Lower leg skin (tissue), 3 donors: ENCODE results near the gene OMP.

Source experiments
- POLR2A ChIP-seq, 2 donors: fragments of 450-650 bp; IDR thresholded peaks; one replicate each; pipeline ENCODE4 v1.6.1; 2016 to 2017; ENCODE audit warnings: antibody characterized with exemption in 2 of 2, mild to moderate bottlenecking in 1 of 2, moderate library complexity in 1 of 2
- TF ChIP-seq, protein P1 (sequence below), 3 donors: fragments of 450-650 bp; IDR thresholded peaks; one replicate each; pipeline ENCODE4 v1.5.1; 2016; ENCODE audit warnings: antibody characterized with exemption in 3 of 3, mild to moderate bottlenecking in 3 of 3, moderate library complexity in 2 of 3

- TF ChIP-seq, protein P1, sequence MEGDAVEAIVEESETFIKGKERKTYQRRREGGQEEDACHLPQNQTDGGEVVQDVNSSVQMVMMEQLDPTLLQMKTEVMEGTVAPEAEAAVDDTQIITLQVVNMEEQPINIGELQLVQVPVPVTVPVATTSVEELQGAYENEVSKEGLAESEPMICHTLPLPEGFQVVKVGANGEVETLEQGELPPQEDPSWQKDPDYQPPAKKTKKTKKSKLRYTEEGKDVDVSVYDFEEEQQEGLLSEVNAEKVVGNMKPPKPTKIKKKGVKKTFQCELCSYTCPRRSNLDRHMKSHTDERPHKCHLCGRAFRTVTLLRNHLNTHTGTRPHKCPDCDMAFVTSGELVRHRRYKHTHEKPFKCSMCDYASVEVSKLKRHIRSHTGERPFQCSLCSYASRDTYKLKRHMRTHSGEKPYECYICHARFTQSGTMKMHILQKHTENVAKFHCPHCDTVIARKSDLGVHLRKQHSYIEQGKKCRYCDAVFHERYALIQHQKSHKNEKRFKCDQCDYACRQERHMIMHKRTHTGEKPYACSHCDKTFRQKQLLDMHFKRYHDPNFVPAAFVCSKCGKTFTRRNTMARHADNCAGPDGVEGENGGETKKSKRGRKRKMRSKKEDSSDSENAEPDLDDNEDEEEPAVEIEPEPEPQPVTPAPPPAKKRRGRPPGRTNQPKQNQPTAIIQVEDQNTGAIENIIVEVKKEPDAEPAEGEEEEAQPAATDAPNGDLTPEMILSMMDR (IDR thresholded peaks at IDR 0.05): no peak
- TF ChIP-seq POLR2A (IDR thresholded peaks at IDR 0.05): no peak
Measured at GRCh38 chr11:77054084-77054483, 48.6 kb upstream of the OMP start.
